ENCODE data around the gene TRAPPC11.
"Not testable (repeated sequence)": the region's sequence is repeated elsewhere in the genome, so short reads cannot be mapped to it uniquely, and the experiment has no call there.

The TRAPPC11 gene

DNA sequence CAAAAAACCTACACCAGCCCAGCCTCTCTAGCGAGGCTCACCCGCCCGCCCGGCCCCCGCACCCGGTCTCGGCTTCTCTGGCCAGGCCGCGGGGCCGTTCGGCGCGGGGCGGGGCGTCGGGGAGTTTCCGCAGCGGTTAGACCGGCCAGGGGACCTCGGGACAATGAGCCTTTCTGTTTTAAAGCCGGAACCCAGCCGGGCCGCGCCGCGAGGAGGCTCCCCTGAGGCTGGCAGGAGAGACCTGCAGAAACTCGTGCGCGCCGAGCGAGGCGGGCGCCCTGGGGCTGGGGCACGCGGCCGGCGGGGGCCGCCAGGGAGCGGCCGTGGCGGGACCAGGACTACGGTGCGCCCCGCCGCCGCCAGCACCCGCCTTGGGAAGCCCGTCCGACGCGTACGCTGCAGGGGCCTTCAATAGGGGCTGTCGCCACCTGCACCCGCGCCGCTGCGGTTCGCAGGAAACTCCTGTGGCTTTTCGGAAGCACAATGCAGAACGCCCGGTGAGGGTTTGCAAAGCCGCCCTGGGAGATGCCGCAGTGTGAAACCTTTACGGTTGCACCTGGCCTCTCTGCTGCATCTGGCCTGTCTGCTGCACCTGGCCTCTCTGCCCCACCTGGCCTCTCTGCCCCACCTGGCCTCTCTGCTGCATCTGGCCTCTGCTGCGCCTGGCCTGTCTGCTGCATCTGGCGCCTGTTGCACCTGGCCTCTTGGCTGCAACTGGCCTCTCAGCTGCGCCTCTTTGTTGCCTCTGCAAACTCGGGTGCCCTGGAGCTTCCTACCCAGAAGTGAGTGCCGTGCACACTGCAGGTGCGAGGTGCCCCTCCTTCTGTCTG lies 63.9 kb downstream of the TRAPPC11 start:
- no peak for DNase-seq

DNA sequence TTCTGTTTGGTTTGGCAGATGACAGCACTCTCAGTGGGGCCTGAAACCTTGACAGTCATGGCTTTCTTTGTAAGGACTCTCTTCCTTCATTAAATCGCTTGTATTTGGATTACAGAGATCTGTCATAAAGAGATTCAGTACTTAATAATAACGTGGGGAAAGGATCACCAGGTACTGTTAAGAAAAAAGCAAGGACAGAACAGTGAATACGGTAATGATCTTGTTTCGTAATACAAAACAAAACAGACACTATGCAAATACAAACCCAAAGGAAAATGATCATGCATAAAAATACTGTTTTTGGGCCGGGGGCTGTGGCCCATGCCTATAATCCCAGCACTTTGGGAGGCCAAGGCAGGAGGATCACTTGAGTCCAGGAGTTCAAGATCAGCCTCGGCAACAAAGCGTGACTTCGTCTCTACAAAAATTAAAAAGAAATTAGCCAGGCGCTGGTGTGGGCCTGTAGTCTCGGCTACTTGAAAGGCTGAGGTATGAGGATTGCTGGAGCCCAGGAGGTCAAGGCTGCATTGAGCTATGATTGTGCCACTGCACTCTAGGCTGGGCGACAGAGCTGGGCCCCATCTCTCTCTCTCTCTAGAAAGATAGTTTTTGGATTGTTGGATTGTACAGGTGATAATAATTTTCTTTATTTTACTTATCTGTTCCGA lies 64.6 kb downstream of the TRAPPC11 start:
- DNase-seq: no peak

- DNase-seq: not testable (repeated sequence)
Measured at GRCh38 chr4:183725585-183725984, 66.5 kb downstream of the TRAPPC11 start.

GRCh38 chr4:183727482-183727881 lies 68.4 kb downstream of the TRAPPC11 start:
- DNase-seq: no peak

DNA sequence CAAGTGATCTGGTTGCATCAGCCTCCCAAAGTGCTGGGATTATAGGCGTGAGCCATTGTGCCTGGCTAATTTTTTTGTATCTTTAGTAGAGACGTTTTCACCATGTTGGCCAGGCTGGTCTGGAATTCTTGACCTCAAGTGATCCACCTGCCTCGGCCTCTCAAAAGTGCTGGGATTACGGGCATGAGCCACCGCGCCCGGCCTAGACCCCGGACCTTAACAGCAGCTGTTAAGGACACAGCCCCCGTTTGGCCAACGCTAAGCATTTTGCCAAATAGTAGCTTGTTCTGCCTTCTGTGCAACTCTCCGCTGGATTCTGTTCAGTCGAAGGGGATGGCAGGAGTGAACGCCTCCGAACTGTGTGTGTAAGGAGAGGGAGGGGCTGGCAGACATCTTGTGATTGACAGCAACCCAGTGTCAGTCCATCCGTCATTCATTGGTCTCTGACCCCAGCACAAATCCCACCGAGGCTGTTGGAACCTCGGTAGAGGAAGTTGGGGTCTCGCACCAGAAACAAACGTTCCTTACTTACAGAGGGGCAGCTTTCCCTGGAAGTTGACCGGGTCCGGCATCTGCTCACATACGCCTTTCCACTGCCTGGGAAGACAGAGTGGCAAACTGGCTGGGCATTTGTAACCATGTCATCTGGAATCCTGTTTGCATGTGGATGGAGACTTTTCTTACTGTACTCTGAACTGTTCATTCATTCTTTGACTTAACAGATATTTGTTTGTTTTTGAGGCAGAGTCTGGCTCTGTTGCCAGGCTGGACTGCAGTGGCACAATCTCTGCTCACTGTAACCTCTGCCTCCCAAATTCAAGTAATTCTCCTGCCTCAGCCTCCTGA lies 69.4 kb downstream of the TRAPPC11 start:
- no peak for DNase-seq

- DNase-seq: no peak
Measured at GRCh38 chr4:183729069-183729406, 69.9 kb downstream of the TRAPPC11 start.

- no peak for DNase-seq
Measured at GRCh38 chr4:183729430-183730328, 70.6 kb downstream of the TRAPPC11 start.

- DNase-seq: no peak
Measured at GRCh38 chr4:183732296-183732695, 73.2 kb downstream of the TRAPPC11 start.

GRCh38 chr4:183733181-183733580 lies 74.1 kb downstream of the TRAPPC11 start:
- DNase-seq: no peak

GRCh38 chr4:183738081-183738673 lies 79.1 kb downstream of the TRAPPC11 start:
- DNase-seq: no peak

GRCh38 chr4:183738961-183739360 lies 79.9 kb downstream of the TRAPPC11 start:
- no peak for DNase-seq

DNA sequence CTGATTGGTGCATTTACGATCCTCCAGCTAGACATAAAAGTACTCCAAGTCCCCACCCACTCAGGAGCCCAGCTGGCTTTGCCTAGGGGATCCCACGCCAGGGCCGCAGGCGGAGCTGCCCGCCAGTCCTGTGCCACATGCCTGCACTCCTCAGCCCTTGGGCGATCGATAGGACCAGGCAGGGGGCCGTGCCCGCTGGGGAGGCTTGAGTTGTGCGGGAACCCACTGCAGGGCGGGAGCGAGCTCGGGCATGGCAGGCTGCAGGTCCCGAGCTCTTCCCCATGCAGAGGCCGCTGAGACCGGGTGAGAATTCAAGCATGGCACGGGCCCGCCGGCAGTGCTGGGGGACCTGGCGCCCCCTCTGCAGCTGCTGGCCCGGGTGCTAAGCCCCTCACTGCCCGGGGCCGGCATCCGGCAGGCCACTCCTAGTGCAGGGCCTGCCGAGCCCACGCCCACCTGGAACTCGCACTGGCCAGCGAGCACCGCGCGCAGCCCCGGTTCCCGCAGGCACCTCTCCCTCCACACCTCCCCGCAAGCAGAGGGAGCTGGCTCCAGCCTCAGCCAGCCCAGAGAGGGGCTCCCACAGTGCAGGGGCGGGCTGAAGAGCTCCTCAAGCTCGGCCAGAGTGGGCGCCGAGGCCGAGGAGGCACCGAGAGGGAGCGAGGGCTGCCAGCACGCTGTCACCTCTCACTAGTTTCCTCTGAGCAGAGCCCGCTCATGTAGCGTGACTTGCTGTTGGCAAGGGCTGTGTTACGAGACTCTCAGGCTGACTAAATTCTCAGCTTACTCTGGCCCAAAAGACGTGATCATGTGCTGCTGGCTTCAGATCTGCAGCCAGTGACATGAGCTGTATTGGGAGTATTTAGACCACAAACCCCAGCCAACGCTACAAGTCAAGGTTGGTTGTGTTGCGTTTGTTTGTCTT lies 87.5 kb downstream of the TRAPPC11 start:
- DNase-seq: no peak

DNA sequence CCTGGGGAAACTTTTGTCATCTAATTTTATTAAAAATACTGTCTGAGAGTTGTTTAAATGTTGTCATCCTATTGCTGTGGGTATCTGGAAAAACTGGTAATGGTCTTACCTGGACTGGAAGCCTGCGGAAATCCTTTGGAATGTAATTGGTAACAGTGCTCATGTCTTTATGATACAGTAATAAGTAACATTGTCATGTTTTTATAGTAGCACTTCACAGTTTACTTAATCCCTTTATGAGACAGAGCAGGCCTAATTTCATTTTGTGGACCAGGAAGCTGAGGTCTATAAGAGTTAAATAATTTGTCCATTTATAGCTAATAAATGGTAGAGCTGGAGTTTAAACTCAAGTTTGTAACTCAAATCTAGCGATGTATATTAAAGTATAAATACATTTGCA lies 88.3 kb downstream of the TRAPPC11 start:
- no peak for DNase-seq

- no peak for DNase-seq
Measured at GRCh38 chr4:183747931-183748670, 89.0 kb downstream of the TRAPPC11 start.

DNA sequence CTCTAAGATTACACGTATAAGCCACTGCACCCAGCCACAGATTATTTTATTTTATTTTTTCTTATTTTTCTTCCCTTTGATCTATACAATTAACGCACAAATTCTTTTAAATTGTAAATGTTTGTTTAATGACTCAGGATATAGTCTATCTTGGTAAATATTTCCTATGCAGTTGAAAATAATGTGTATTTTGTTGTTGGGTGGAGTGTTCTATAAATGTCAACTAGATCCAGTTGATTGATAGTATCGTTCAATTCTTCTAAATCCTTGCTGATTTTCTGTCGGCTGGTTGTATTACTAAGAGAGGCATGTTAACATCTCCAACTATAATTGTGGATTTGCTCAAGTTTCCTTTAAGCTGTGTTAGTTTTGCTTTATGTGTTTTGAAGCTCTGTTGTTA lies 92.0 kb downstream of the TRAPPC11 start:
- DNase-seq: no peak

GRCh38 chr4:183755596-183755995 lies 96.5 kb downstream of the TRAPPC11 start:
- no peak for DNase-seq

DNA sequence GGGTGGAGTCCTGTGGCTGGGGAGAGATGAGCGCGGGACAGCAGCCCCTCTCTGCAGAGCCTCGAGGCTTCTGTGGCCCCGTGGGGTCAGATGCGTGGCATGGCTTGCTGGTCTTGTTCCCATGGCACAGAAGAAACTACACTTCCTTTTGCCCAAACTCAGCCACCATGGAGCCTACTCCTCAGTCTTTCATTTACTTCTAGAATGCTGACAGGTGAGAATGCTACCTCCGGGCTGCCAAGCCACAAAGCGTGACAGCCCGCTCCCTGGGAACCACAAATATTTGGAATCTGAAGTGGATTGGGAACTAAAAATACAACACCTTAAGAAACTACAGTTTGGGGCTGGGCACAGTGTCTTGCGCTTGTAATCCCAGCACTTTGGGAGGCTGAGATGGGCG lies 98.0 kb downstream of the TRAPPC11 start:
- no peak for DNase-seq

DNA sequence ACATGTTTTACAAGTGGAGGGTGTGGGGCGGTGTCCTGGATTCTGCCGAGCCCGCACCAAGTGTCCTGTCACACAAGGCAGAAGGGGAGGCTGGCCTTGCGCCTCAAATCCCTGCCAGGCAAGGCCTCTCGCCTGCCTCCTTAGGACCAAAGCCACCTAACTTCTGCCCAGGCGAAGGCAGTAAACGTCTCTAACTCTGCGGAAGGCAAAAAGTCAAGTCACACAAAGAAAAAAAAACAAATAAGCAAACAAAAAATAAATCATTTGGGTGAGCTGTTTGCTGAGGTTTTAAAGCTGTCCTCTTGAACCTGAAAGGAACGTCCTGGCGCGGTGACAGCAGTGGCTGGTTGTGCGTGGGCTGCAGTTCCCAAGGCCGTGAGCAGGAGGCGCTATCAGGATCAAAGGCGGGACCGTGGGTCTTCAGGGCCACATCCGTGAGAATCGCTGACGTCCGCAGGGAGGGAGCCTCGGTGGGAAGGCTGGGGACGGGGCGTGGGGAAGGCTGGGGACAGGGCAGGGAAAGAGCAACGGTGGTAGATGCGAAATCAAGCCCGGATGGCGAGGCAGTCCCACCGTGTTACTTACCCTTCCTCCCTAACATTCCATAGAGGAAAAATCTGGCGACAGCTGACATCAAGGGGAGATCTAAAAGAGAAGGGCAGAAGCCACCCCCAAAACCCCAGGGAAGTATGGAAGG lies 99.1 kb downstream of the TRAPPC11 start:
- no peak for DNase-seq

- DNase-seq: no peak
Measured at GRCh38 chr4:183758758-183759447, 99.8 kb downstream of the TRAPPC11 start.

All from DMS 273 treated with DMSO at 0.1 percent for 48 hours (cell line).